Sigmoid colon (tissue), 7 donors: Measurements from ENCODE around the gene VPS35L. TPM values are rescaled to one million over a fixed set of nuclear protein-coding genes. Genes with fewer than 3 reads are reported as not detected.
A peak's percentile ranks its signal among the peaks of the same experiment; 100 is the strongest.

Source experiments
- DNase-seq: peaks from one replicate; pipeline ENCODE4 v3.0.0-alpha.2; 2019
- H3K27ac ChIP-seq, 4 donors: fragments of 200-600 bp; sonication (generic); one replicate each; pipeline ENCODE4 v1.5.1; 2016 to 2019; ENCODE audit warnings: mild to moderate bottlenecking in 1 of 4
- H3K27me3 ChIP-seq, 3 donors: fragments of 200-600 bp; sonication (generic); one replicate each; pipeline ENCODE4 v1.5.1; 2019; ENCODE audit warnings: mild to moderate bottlenecking in 1 of 3
- H3K36me3 ChIP-seq, 4 donors: fragments of 200-600 bp; sonication (generic); one replicate each; pipeline ENCODE4 v1.5.1; 2016 to 2019
- H3K4me1 ChIP-seq, 4 donors: fragments of 200-600 bp; sonication (generic); one replicate each; pipeline ENCODE4 v1.5.1; 2017 to 2019
- H3K4me3 ChIP-seq, 4 donors: fragments of 200-600 bp; sonication (generic); one replicate each; pipeline ENCODE4 v1.5.1; 2017 to 2019; ENCODE audit warnings: mild to moderate bottlenecking in 2 of 4, moderate library complexity in 1 of 4
- H3K9me3 ChIP-seq, 4 donors: fragments of 200-600 bp in 3 of 4; sonication (generic) in 3 of 4; one replicate each; pipeline versions ENCODE4 v1.5.1 to v1.6.1; 2013 to 2019
- EP300 ChIP-seq, 4 donors: sonication (generic); formaldehyde crosslinking; IDR thresholded peaks; one replicate each; pipeline ENCODE4 v1.6.1; 2017; ENCODE audit warnings: antibody characterized with exemption in 4 of 4
- POLR2A ChIP-seq, 2 donors: fragments of 450-650 bp; IDR thresholded peaks; one replicate each; pipeline ENCODE4 v1.6.1; 2016; ENCODE audit warnings: antibody characterized with exemption in 2 of 2, mild to moderate bottlenecking in 2 of 2, moderate library complexity in 2 of 2
- POLR2AphosphoS5 ChIP-seq, 4 donors: sonication (generic); formaldehyde crosslinking; IDR thresholded peaks; one replicate each; pipeline ENCODE4 v1.6.1; 2017; ENCODE audit warnings: antibody characterized with exemption in 4 of 4
- WGBS, 2 donors: extraction: QIAGEN DNeasy Blood & Tissue Kit; methylation state at CpG; one replicate each; pipeline ENCODE4 v1.1.7; 2013; 5-methylcytosine and 5-hydroxymethylcytosine counted together
- intact Hi-C: fragments of 100-400 bp; cut with DNase I; formaldehyde crosslinking; loops from one replicate; pipeline ENCODE4 v1.15.1; 2023
- polyA plus RNA-seq, 3 donors: library from polyadenylated mRNA; stranded (reverse); fragments of 200-250 nt; gene quantifications; one replicate each; pipeline ENCODE4 v1.2.3, GENCODE V29; 2013
- total RNA-seq, 4 donors: library from RNA; depleted of rRNA; stranded (reverse); fragments of >200 nt; gene quantifications; one replicate each; pipeline ENCODE4 v1.1.0, GENCODE V29; 2016
- TF ChIP-seq, protein P1 (sequence below), 4 experiments: fragments of 450-650 bp in 3 of 4; fragments of 200-600 bp in 1 of 4; IDR thresholded peaks; one replicate each; pipeline ENCODE4 v1.5.1; 2016 to 2019; ENCODE audit warnings: antibody characterized with exemption in 4 of 4, mild to moderate bottlenecking in 3 of 4, moderate library complexity in 2 of 4
- donor health status: healthy with polysubstance abuse.
- donor health status: Bipolar disorder and iron deficiency.
- donor health status: healthy.

The VPS35L gene
- total and polyA plus RNA-seq, 7 donors, result 21.6 to 53.7 (median 41.8) TPM

DNA sequence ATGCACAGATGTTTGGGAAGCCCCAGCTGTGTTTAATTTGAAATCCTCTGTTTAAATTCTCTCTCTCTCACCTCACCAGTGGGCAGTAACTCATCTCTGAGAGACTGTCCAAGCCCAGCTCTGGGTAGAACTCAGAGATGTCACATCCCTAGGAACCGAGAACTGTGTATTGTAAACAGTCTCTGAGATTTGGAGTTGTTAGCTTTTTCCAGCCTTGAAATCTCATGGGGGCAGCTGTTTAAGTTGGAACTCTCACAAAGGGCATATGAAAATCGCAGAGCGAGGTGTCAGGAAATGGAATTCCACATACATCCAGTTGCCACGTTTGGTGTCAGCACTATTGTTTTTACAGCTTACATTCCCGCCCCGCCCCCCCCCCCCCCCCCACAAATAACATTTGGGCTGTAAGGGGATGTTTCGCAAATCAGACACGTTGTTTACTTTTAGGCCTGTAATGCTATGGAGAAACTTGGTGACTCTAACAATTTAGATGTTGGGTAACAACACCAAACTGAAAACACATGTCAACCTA lies 34.3 kb downstream of the VPS35L start:
- no peaks in the 10 kb centered on the region for H3K9me3 ChIP-seq
- H3K4me3 ChIP-seq, result no peak overlapping the region
- intact Hi-C loops, result no loop called here
- H3K27me3 ChIP-seq, result no peaks in the 10 kb centered on the region
- peaks cover 0 to 30% (median 25%) of the 10 kb centered on the region in 4 donors for H3K4me1 ChIP-seq
- DNase-seq, result no peak
- peak overlapping the region; percentile 56 to 78 (median 65) for H3K27ac ChIP-seq
- peak in 1 of 4 donors; percentile 13 for TF ChIP-seq EP300 (IDR thresholded peaks at IDR 0.05)
- TF ChIP-seq, protein P1, sequence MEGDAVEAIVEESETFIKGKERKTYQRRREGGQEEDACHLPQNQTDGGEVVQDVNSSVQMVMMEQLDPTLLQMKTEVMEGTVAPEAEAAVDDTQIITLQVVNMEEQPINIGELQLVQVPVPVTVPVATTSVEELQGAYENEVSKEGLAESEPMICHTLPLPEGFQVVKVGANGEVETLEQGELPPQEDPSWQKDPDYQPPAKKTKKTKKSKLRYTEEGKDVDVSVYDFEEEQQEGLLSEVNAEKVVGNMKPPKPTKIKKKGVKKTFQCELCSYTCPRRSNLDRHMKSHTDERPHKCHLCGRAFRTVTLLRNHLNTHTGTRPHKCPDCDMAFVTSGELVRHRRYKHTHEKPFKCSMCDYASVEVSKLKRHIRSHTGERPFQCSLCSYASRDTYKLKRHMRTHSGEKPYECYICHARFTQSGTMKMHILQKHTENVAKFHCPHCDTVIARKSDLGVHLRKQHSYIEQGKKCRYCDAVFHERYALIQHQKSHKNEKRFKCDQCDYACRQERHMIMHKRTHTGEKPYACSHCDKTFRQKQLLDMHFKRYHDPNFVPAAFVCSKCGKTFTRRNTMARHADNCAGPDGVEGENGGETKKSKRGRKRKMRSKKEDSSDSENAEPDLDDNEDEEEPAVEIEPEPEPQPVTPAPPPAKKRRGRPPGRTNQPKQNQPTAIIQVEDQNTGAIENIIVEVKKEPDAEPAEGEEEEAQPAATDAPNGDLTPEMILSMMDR (IDR thresholded peaks at IDR 0.05), result no peak
- no peak for TF ChIP-seq POLR2A (IDR thresholded peaks at IDR 0.05)
- TF ChIP-seq POLR2AphosphoS5 (IDR thresholded peaks at IDR 0.05), result peak in 2 of 4 donors; percentile 21 to 35
- 76 to 79% methylated on average over 8 of the region's 8 CpGs for WGBS, 2 donors
- H3K36me3 ChIP-seq, result peaks cover 0 to 46% (median 17%) of the 10 kb centered on the region in 4 donors

DNA sequence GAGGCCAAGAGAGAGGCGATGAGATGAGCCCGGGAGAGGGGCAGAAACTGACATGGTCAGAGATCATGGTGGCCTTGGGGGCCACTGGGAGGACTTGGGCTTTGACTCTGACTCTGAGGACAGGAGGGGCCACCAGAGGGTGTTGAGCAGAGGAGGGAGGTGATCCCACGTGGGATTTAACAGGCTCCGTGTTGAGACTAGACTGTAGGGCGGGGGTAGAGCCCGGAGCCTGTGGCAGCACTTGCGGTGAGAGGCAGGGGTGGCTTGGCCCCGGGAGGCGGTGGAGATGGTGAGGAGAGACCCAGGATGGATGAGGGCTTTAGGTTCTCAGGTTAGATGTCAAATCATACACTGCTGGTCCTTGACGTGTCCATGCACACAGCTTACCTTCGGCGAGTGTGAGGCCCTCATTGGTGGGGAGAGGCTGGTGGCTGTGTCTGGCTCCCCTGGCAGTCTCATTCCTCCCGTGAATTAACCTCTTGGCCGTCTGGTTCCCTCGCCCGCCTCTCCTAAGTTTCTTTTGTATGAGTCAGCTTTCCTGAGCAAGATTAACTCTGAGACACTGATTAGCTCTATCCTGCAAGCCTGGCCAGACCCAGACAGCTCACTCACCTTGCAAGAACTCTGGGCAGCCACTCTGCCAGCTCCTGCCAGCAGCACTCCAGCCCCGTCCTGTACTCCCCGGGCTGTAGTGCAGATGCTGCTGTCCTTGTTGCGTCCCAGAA lies 39.7 kb downstream of the VPS35L start:
- no peak for DNase-seq
- WGBS, 2 donors, result 93 to 94% methylated on average over 19 of the region's 19 CpGs
- peaks cover 0 to 17% (median 9%) of the 10 kb centered on the region in 4 donors for H3K4me1 ChIP-seq
- H3K27ac ChIP-seq, result peak overlapping the region in 2 of 4 donors; percentile 35 to 59
- TF ChIP-seq EP300 (IDR thresholded peaks at IDR 0.05) (no peak), POLR2AphosphoS5 (IDR thresholded peaks at IDR 0.05) (no peak), POLR2A (IDR thresholded peaks at IDR 0.05) (no peak)
- TF ChIP-seq, protein P1 (IDR thresholded peaks at IDR 0.05), result no peak
- H3K9me3 ChIP-seq, result no peaks in the 10 kb centered on the region
- H3K4me3 ChIP-seq, result no peak overlapping the region
- peaks cover 0 to 52% (median 14%) of the 10 kb centered on the region in 4 donors for H3K36me3 ChIP-seq
- no peaks in the 10 kb centered on the region for H3K27me3 ChIP-seq
- intact Hi-C loops, result no loop called here

DNA sequence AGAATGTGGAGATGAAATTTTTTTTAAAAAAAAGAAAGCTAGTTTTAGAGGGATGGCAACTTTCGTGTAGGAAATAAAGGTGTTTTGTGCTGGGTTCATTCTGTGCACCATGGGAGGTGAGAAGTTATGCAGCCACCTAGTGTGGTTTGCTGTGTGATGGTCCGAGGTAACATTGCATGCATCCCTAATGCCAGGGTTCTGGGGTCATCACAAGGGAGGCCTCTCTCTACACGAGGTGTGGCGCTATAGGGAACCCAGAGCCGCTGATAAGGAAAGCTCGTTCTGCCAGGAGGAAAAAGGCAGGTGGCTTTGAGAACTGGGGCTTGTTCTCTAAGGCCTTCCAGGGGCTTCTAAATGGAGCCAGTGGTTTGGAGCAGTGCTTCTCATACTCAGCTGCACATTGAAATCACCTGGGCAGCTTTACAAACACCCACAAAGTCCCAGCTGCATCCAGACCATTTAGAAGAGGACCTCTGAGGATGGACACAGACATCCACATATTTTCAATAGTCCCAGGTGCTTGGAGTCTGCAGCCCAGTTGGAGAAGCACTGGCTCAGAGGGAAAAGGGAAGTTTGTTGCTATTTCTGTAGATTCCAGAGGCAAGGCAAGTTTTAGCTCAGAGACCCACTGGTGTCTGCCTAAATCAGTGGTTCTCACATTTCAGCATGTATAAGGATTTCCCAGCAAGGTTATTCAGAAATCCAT lies 43.5 kb downstream of the VPS35L start:
- H3K36me3 ChIP-seq, result peaks cover 0 to 50% (median 7%) of the 10 kb centered on the region in 4 donors
- intact Hi-C loops, result no loop called here
- 62 to 76% methylated on average over 6 of the region's 6 CpGs for WGBS, 2 donors
- H3K27ac ChIP-seq, result no peak overlapping the region
- DNase-seq, result no peak
- H3K27me3 ChIP-seq, result no peaks in the 10 kb centered on the region
- H3K9me3 ChIP-seq, result no peaks in the 10 kb centered on the region
- TF ChIP-seq EP300 (IDR thresholded peaks at IDR 0.05) (no peak), POLR2A (IDR thresholded peaks at IDR 0.05) (no peak), POLR2AphosphoS5 (IDR thresholded peaks at IDR 0.05) (no peak)
- TF ChIP-seq, protein P1 (IDR thresholded peaks at IDR 0.05), result no peak
- H3K4me3 ChIP-seq, result no peak overlapping the region
- H3K4me1 ChIP-seq, result peaks cover 0 to 12% (median 6%) of the 10 kb centered on the region in 4 donors

DNA sequence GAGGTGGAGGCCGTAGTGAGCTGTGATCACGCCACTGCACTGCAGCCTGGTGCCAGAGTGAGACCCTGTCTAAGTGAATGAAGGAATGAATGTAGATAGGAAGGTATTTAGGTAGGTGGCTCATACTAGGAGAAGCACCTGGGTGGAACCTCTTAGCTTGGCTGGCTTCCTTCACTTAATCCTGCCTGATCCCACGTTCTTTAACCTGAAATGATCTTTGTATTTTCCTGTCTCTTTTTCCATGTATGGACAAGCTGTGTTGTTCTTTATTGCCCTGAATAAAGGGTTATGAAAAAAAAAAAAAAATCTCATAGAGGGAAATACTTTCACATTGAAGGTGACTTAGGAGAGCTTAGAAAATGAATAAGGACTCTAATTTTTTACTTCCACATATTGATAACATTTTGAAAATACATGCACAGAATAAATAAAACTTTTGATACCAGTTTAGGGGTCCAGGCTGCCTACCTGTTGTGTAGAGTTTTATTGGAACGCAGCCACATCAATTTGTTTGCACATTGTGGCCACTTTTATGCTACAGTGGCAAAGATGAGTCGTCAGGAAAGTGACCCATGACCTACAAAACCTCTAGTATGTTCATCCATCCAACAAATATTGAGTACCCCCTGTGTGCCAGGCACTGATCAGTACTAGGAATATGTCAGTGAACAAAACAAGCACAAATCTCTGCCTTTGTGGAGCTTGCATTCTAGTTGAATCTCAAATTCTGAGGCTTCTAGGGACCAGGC lies 44.6 kb downstream of the VPS35L start:
- Histone ChIP-seq H3K4me3 (no peak overlapping the region), H3K9me3 (no peaks in the 10 kb centered on the region), H3K27me3 (no peaks in the 10 kb centered on the region), H3K36me3 (peaks cover 0 to 40% (median 6%) of the 10 kb centered on the region in 4 donors), H3K27ac (no peak overlapping the region), H3K4me1 (peaks cover 0 to 14% (median 4%) of the 10 kb centered on the region in 4 donors)
- DNase-seq, result no peak
- TF ChIP-seq EP300 (IDR thresholded peaks at IDR 0.05) (no peak), POLR2A (IDR thresholded peaks at IDR 0.05) (no peak), POLR2AphosphoS5 (IDR thresholded peaks at IDR 0.05) (no peak)
- TF ChIP-seq, protein P1 (IDR thresholded peaks at IDR 0.05), result no peak
- WGBS, 2 donors, result 48 to 80% methylated on average over 5 of the region's 5 CpGs
- intact Hi-C loops, result loop anchor here (2.0 to 5.0 kb wide), 2 partner anchors 117 to 287 kb away; partner anchors contain the start of genes IQCK and KNOP1
